MM.1S (cell line): ENCODE data around the gene SHQ1.

Experiments used
- DNase-seq: peaks from one replicate; pipeline ENCODE4 v3.0.0-alpha.2; 2015
- H2AFZ ChIP-seq: fragments of 300-600 bp; sonication (generic); 2 replicates; pipeline ENCODE4 v1.6.0; 2016; ENCODE audit warnings: antibody characterized with exemption, low read length
- H3F3A ChIP-seq: fragments of 300-600 bp; sonication (generic); 2 replicates; pipeline ENCODE4 v1.6.1; 2016; ENCODE audit warnings: mild to moderate bottlenecking, antibody characterized with exemption, low read length, moderate library complexity, mixed read lengths; ENCODE audit not compliant: insufficient read depth
- H3K27ac ChIP-seq: fragments of 300-600 bp; sonication (generic); 2 replicates; pipeline ENCODE4 v1.5.1; 2016; ENCODE audit warnings: mild to moderate bottlenecking, low read length
- H3K27me3 ChIP-seq: fragments of 300-600 bp; sonication (generic); replicated peaks from 2 replicates; pipeline ENCODE4 v1.6.0; 2016; ENCODE audit warnings: low read length; ENCODE audit not compliant: insufficient read depth
- H3K36me3 ChIP-seq: fragments of 300-600 bp; sonication (generic); replicated peaks from 2 replicates; pipeline ENCODE4 v1.6.1; 2016; ENCODE audit warnings: mild to moderate bottlenecking, low read length, mixed read lengths; ENCODE audit not compliant: insufficient read depth
- H3K4me1 ChIP-seq: fragments of 300-600 bp; sonication (generic); 2 replicates; pipeline ENCODE4 v1.6.1; 2016; ENCODE audit warnings: low read length, mixed read lengths
- H3K4me2 ChIP-seq: fragments of 300-600 bp; sonication (generic); 2 replicates; pipeline ENCODE4 v1.6.0; 2016; ENCODE audit warnings: low read depth, low read length
- H3K4me3 ChIP-seq: fragments of 300-600 bp; sonication (generic); 2 replicates; pipeline ENCODE4 v1.5.1; 2016; ENCODE audit warnings: low read length, mixed read lengths
- H3K79me2 ChIP-seq: fragments of 300-600 bp; sonication (generic); 2 replicates; pipeline ENCODE4 v1.6.1; 2016; ENCODE audit warnings: mixed run types, low read length, mixed read lengths
- H3K9ac ChIP-seq: fragments of 300-600 bp; sonication (generic); 2 replicates; pipeline ENCODE4 v1.6.1; 2016; ENCODE audit warnings: low read length, mixed read lengths
- H3K9me2 ChIP-seq: fragments of 300-600 bp; sonication (generic); replicated peaks from 2 replicates; pipeline ENCODE4 v1.6.1; 2016; ENCODE audit warnings: mild to moderate bottlenecking, low read length, mixed read lengths; ENCODE audit not compliant: insufficient read depth
- H3K9me3 ChIP-seq: fragments of 300-600 bp; sonication (generic); replicated peaks from 2 replicates; pipeline ENCODE4 v1.6.1; 2016; ENCODE audit warnings: mild to moderate bottlenecking, low read length, mixed read lengths; ENCODE audit not compliant: insufficient read depth
- H4K20me1 ChIP-seq: fragments of 300-600 bp; sonication (generic); 2 replicates; pipeline ENCODE4 v1.6.1; 2016; ENCODE audit warnings: mild to moderate bottlenecking, low read length, moderate library complexity, mixed read lengths; ENCODE audit not compliant: insufficient read depth
- CTCF ChIP-seq: fragments of 300-600 bp; sonication (generic); IDR thresholded peaks from 2 replicates; pipeline ENCODE4 v1.5.1; 2016; ENCODE audit warnings: antibody characterized with exemption, low read length, mixed read lengths
- EZH2 ChIP-seq: fragments of 300-600 bp; sonication (generic); optimal IDR thresholded peaks from 2 replicates; pipeline ENCODE3; 2017; ENCODE audit warnings: low read depth, mild to moderate bottlenecking, antibody characterized with exemption, low read length, mixed read lengths
- EZH2phosphoT487 ChIP-seq: fragments of 300-600 bp; sonication (generic); IDR thresholded peaks from 2 replicates; pipeline ENCODE4 v1.6.1; 2018; ENCODE audit warnings: antibody characterized with exemption, low read length

SHQ1 gene

GRCh38 chr3:72847751-72848702 lies at the start of gene SHQ1:
Gene SHQ1 (minus strand): TSS chr3:72848445. CDS start chr3:72848340, 105 bp downstream.
- no peaks in the 10 kb centered on the region for H3K9me3 ChIP-seq
- H3K79me2 ChIP-seq: peaks cover 33% of the 10 kb centered on the region
- peak within 1 kb of the TSS; percentile 97 for H2AFZ ChIP-seq
- peak within 1 kb of the TSS; percentile 37; the same call in 1 of the 2 replicates for H3K27ac ChIP-seq
- H3K4me1 ChIP-seq: 0 out of 2 replicates have a peak, but pooled peaks cover 6% of the 10 kb centered on the region
- no peaks in the 10 kb centered on the region for H3K9me2 ChIP-seq
- peaks cover 10% of the 10 kb centered on the region for H3F3A ChIP-seq
- peak within 1 kb of the TSS; percentile 99 for H3K4me3 ChIP-seq
- no peak for TF ChIP-seq EZH2phosphoT487
- no peak for TF ChIP-seq EZH2
- no peak for TF ChIP-seq CTCF
- DNase-seq: peak; percentile 96
- H3K36me3 ChIP-seq: no peaks in the 10 kb centered on the region
- peak within 1 kb of the TSS; percentile 34 for H3K9ac ChIP-seq
- H3K27me3 ChIP-seq: peaks cover 9% of the 10 kb centered on the region; the same call in 1 of the 2 replicates
- H4K20me1 ChIP-seq: no peaks in the 10 kb centered on the region
- H3K4me2 ChIP-seq: peak within 1 kb of the TSS; percentile 93

- H3K4me2 ChIP-seq: no peak overlapping the region
- no peaks in the 10 kb centered on the region for H3K9me2 ChIP-seq
- no peaks in the 10 kb centered on the region for H3K4me1 ChIP-seq
- no peak for TF ChIP-seq EZH2phosphoT487
- no peak for TF ChIP-seq CTCF
- no peak for TF ChIP-seq EZH2
- no peaks in the 10 kb centered on the region for H3K36me3 ChIP-seq
- H3F3A ChIP-seq: no peaks in the 10 kb centered on the region
- no peaks in the 10 kb centered on the region for H3K9me3 ChIP-seq
- H3K4me3 ChIP-seq: no peak overlapping the region
- no peaks in the 10 kb centered on the region for H3K79me2 ChIP-seq
- no peak overlapping the region for H3K9ac ChIP-seq
- H4K20me1 ChIP-seq: no peaks in the 10 kb centered on the region
- DNase-seq: no peak
- H2AFZ ChIP-seq: no peak overlapping the region
- H3K27ac ChIP-seq: no peak overlapping the region
- H3K27me3 ChIP-seq: no peaks in the 10 kb centered on the region
Observed at GRCh38 chr3:72897758-72898007, 49.4 kb upstream of the SHQ1 start.

GRCh38 chr3:72896996-72897757 lies 48.9 kb upstream of the SHQ1 start:
- H4K20me1 ChIP-seq: no peaks in the 10 kb centered on the region
- H3K27ac ChIP-seq: no peak overlapping the region
- no peaks in the 10 kb centered on the region for H3K9me3 ChIP-seq
- H3K36me3 ChIP-seq: no peaks in the 10 kb centered on the region
- TF ChIP-seq EZH2phosphoT487 (no peak), EZH2 (no peak), CTCF (no peak)
- no peaks in the 10 kb centered on the region for H3K27me3 ChIP-seq
- no peak overlapping the region for H3K4me2 ChIP-seq
- no peak overlapping the region for H3K4me3 ChIP-seq
- H2AFZ ChIP-seq: no peak overlapping the region
- no peak overlapping the region for H3K9ac ChIP-seq
- H3K4me1 ChIP-seq: no peaks in the 10 kb centered on the region
- H3K9me2 ChIP-seq: no peaks in the 10 kb centered on the region
- H3F3A ChIP-seq: no peaks in the 10 kb centered on the region
- no peaks in the 10 kb centered on the region for H3K79me2 ChIP-seq
- DNase-seq: no peak
